K562 (cell line): ENCODE data around the gene LRRC3. TPM values are rescaled to one million over a fixed set of nuclear protein-coding genes. Genes with fewer than 3 reads are reported as not detected.

Experiments used
- ATAC-seq: fragments of 200-7000 bp; cut with Tn5 transposase; 3 replicates; pipeline ENCODE4 v1.9.1; 2020; ENCODE audit warnings: moderate library complexity
- BruUV-seq: library from RNA; stranded (reverse); fragments of 400-500 nt; replicated peaks from 2 replicates; lab custom pipeline; 2021; lab: Mats Ljungman, UMichigan
- CTCF ChIA-PET: fragments of 300-600 bp; formaldehyde crosslinking; extraction: SDS; loops from one replicate; lab custom pipeline; 2021; ENCODE audit warnings: low intra/inter-chr PET ratio; lab: Yijun Ruan, JAX
- POLR2A ChIA-PET: fragments of 300-600, 350-650 bp; sonication (Branson Sonifier 250); formaldehyde crosslinking; extraction: SDS; loops from one replicate; lab custom pipeline; 2021; ENCODE audit warnings: antibody characterized with exemption, inconsistent platforms; lab: Yijun Ruan, JAX
- DNase-seq, 4 experiments: peaks; one replicate each; pipeline versions ENCODE4 v3.0.0 to v3.0.0-alpha.2; 2011 to 2018; ENCODE audit warnings: low spot score in 3 of 4, mixed read lengths in 3 of 4; ENCODE audit errors: extremely low read depth in 1 of 4
- FAIRE-seq: peaks from 2 replicates; lab custom pipeline; 2011; peaks lifted over from hg19 to GRCh38; lab: Jason Lieb, UNC
- H2AFZ ChIP-seq: 2 replicates; pipeline ENCODE4 v1.6.0; 2011; ENCODE audit warnings: low read depth, low read length, control low read depth, inconsistent platforms
- H3K27ac ChIP-seq: fragments of 200-600 bp; 3 replicates; pipeline ENCODE4 v1.8.0; 2011; ENCODE audit warnings: low read depth, mild to moderate bottlenecking, control low read depth, inconsistent platforms, low read length, moderate library complexity, mixed read lengths; ENCODE audit errors: extremely low read depth
- H3K27me3 ChIP-seq, 2 experiments: fragments of 300-600 bp in 1 of 2; 2 replicates in 1 of 2; 3 replicates in 1 of 2; pipeline versions ENCODE4 v1.6.0 to v1.8.0; 2011; ENCODE audit warnings: inconsistent platforms in 2 of 2, low read length in 2 of 2, mild to moderate bottlenecking in 1 of 2, mixed read lengths in 1 of 2, moderate library complexity in 1 of 2; ENCODE audit not compliant: control insufficient read depth in 2 of 2, insufficient read depth in 2 of 2
- H3K36me3 ChIP-seq: fragments of 300-600 bp; 3 replicates; pipeline ENCODE4 v1.8.0; 2011; ENCODE audit warnings: mild to moderate bottlenecking, low read length, inconsistent platforms; ENCODE audit not compliant: control insufficient read depth, insufficient read depth
- H3K4me1 ChIP-seq, 2 experiments: fragments of 200-600 bp in 1 of 2; replicated peaks in 1 of 2; 2 replicates in 1 of 2; 3 replicates in 1 of 2; pipeline versions ENCODE4 v1.5.1 to v1.8.0; 2011; ENCODE audit warnings: inconsistent platforms in 2 of 2, low read length in 2 of 2, mild to moderate bottlenecking in 1 of 2, mixed read lengths in 1 of 2, moderate library complexity in 1 of 2; ENCODE audit not compliant: control insufficient read depth in 2 of 2, insufficient read depth in 2 of 2
- H3K4me2 ChIP-seq: 2 replicates; pipeline ENCODE4 v1.6.1; 2011; ENCODE audit warnings: low read length, control low read depth, inconsistent platforms, mixed read lengths; ENCODE audit not compliant: insufficient read depth
- H3K4me3 ChIP-seq: fragments of 200-600 bp; sonication (generic), shearing (Covaris generic); 2 replicates; pipeline ENCODE4 v1.5.1; 2016; ENCODE audit warnings: control low read depth, inconsistent platforms
- H3K79me2 ChIP-seq: fragments of 200-600 bp; 3 replicates; pipeline ENCODE4 v1.8.0; 2011; ENCODE audit warnings: low read length, inconsistent platforms; ENCODE audit not compliant: control insufficient read depth, insufficient read depth
- H3K9ac ChIP-seq, 2 experiments: 2 replicates each; pipeline versions ENCODE4 v1.6.0 to v1.6.1; 2011; ENCODE audit warnings: low read depth in 2 of 2, low read length in 2 of 2, control low read depth in 1 of 2, inconsistent platforms in 1 of 2, mild to moderate bottlenecking in 1 of 2, mixed read lengths in 1 of 2; ENCODE audit not compliant: insufficient read depth in 1 of 2
- H3K9me1 ChIP-seq: one replicate; pipeline ENCODE4 v1.6.0; 2011; ENCODE audit warnings: inconsistent platforms, mild to moderate bottlenecking, low read length, moderate library complexity; ENCODE audit not compliant: control insufficient read depth, insufficient read depth
- H3K9me3 ChIP-seq: replicated peaks from 2 replicates; pipeline ENCODE4 v1.5.1; 2011; ENCODE audit warnings: low read depth, low read length, inconsistent platforms; ENCODE audit not compliant: control insufficient read depth, insufficient read depth
- H4K20me1 ChIP-seq: replicated peaks from 2 replicates; pipeline ENCODE4 v1.6.1; 2011; ENCODE audit warnings: low read length, inconsistent platforms, mixed read lengths; ENCODE audit not compliant: control insufficient read depth, insufficient read depth
- HMG20B ChIP-seq: fragments of 250-450 bp; sonication (Bioruptor Pico); IDR thresholded peaks from 2 replicates; pipeline ENCODE4 v1.5.0; 2021; ENCODE audit warnings: mild to moderate bottlenecking
- IRF2 ChIP-seq: sonication (generic); formaldehyde crosslinking; IDR thresholded peaks from 2 replicates; pipeline ENCODE4 v1.8.1; 2022; ENCODE audit warnings: mild to moderate bottlenecking, missing genetic modification reagents
- SETDB1 ChIP-seq: IDR thresholded peaks from one replicate; pipeline ENCODE4 v1.6.1; 2012; ENCODE audit warnings: low read length, control low read depth, inconsistent platforms
- TOE1 ChIP-seq, 2 experiments: fragments of 450-650 bp in 1 of 2; sonication (generic) in 1 of 2; formaldehyde crosslinking in 1 of 2; IDR thresholded peaks; 2 replicates each; pipeline versions ENCODE4 v1.7.1 to v1.8.0; 2016 to 2022; ENCODE audit warnings: borderline replicate concordance in 2 of 2, mild to moderate bottlenecking in 2 of 2, antibody characterized with exemption in 1 of 2, inconsistent platforms in 1 of 2, low read depth in 1 of 2, missing genetic modification reagents in 1 of 2, moderate library complexity in 1 of 2
- ZC3H11A ChIP-seq: IDR thresholded peaks from 2 replicates; pipeline ENCODE4 v1.6.1; 2012; ENCODE audit warnings: low read depth, low read length, improper control_type of control experiment
- ZNF79 ChIP-seq: fragments of 250-450 bp; sonication (Bioruptor Pico); IDR thresholded peaks from 2 replicates; pipeline ENCODE4 v1.4.0; 2020; ENCODE audit warnings: low read depth, mild to moderate bottlenecking, moderate library complexity
- WGBS: fragments of 100-300 bp; shearing (Covaris generic); methylation state at CpG from one replicate; pipeline ENCODE4 v1.1.6; 2016; ENCODE audit warnings: low coverage, mixed read lengths; ENCODE audit not compliant: insufficient coverage; ENCODE audit errors: missing lambda C conversion rate; 5-methylcytosine and 5-hydroxymethylcytosine counted together
- in situ Hi-C: fragments of 300-500 bp; cut with MboI; formaldehyde crosslinking; loops from 4 replicates; pipeline ENCODE4 v1.15.0; 2018; ENCODE audit warnings: inconsistent platforms, mixed read lengths
- intact Hi-C: fragments of 100-400 bp; cut with micrococcal nuclease; formaldehyde crosslinking; loops from 2 replicates; pipeline ENCODE4 v1.14.2; 2022
- polyA plus RNA-seq, 8 experiments: library from polyadenylated mRNA; depleted of rRNA in 4 of 8; stranded (reverse) in 5 of 8; unstranded in 3 of 8; fragments of >200 nt; fragmentation: Nextera tagmentation in 2 of 8; fragmentation: Illumina TruSeq in 1 of 8; extraction: Ambion mirVana in 2 of 8; extraction: Trizol in 1 of 8; gene quantifications; 2 replicates each; pipeline versions ENCODE4 v1.2.1 to v1.2.3, GENCODE V29; 2011 to 2014; ENCODE audit warnings: inconsistent platforms in 1 of 8, missing spikeins in 1 of 8
- total RNA-seq, 7 experiments: library from RNA; depleted of rRNA in 6 of 7; stranded (reverse); fragments of >200 nt in 6 of 7; fragmentation: Illumina TruSeq in 2 of 7; extraction: Trizol in 2 of 7; gene quantifications; 2 replicates each; pipeline versions ENCODE4 v1.2.1 to v1.2.3, GENCODE V29; 2011 to 2021; ENCODE audit warnings: low replicate concordance in 1 of 7
- TF ChIP-seq, protein P1 (sequence below): fragments of 450-650 bp; IDR thresholded peaks from 2 replicates; pipeline ENCODE4 v1.6.1; 2016; ENCODE audit warnings: missing biosample characterization, missing genetic modification characterization
- TF ChIP-seq, protein P2 (sequence below): fragments of 450-650 bp; IDR thresholded peaks from 2 replicates; pipeline ENCODE4 v1.7.0; 2016; ENCODE audit warnings: borderline replicate concordance

Gene LRRC3
- total and polyA plus RNA-seq, 9 of the 15 experiments (the other 6 are each of a cell fraction or from before 2014, with no cell fraction given) = 0.04 TPM; not detected in 7

DNA sequence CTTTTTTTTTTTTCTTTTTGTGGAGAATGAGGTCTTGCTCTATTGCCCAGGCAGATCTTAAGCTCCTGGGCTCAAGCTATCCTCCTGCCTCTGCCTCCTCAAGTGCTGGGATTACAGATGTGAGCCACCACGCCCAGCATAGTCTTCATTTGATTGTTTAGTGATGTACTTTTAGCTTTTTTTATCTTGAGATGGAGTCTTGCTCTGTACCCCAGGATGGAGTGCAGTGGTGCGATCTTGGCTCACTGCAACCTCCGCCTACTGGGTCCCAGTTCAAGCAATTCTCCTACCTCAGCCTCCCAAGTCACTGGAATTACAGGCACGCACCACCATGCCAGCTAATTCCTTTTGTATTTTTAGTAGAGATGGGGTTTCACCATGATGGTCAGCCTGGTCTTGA lies 24.0 kb upstream of the LRRC3 start:
- 6% methylated on average over 4 of the region's 4 CpGs for WGBS
- POLR2A ChIA-PET = interaction anchor here (2.7 kb wide), 1 partner anchor 11 kb away, joined by 15 read pairs; no protein-coding TSS in a partner anchor

More for the DNA sequence above, 24.0 kb upstream of the LRRC3 start:
- Histone ChIP-seq H3K27me3 (peaks cover 3 to 44% of the 10 kb centered on the region in 2 experiments; a peak in 3 of 5 replicates), H3K4me2 (no peak overlapping the region), H3K36me3 (no peaks in the 10 kb centered on the region), H3K4me1 (peaks cover 0 to 18% of the 10 kb centered on the region in 2 experiments; a peak in 1 of 5 replicates), H3K9ac (no peak overlapping the region), H3K4me3 (no peak overlapping the region), H3K9me3 (no peaks in the 10 kb centered on the region; the same call in 1 of the 2 replicates), H2AFZ (no peak overlapping the region), H3K27ac (no peak overlapping the region), H3K9me1 (no peaks in the 10 kb centered on the region), H4K20me1 (no peaks in the 10 kb centered on the region), H3K79me2 (no peaks in the 10 kb centered on the region)
- intact Hi-C loops = no loop called here
- BruUV-seq = no TSS peak
- DNase-seq (no peak), FAIRE-seq (no peak), ATAC-seq (no peak)
- CTCF ChIA-PET = no interaction called here
- TF ChIP-seq, protein P1, sequence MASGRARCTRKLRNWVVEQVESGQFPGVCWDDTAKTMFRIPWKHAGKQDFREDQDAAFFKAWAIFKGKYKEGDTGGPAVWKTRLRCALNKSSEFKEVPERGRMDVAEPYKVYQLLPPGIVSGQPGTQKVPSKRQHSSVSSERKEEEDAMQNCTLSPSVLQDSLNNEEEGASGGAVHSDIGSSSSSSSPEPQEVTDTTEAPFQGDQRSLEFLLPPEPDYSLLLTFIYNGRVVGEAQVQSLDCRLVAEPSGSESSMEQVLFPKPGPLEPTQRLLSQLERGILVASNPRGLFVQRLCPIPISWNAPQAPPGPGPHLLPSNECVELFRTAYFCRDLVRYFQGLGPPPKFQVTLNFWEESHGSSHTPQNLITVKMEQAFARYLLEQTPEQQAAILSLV = no peak
- TF ChIP-seq HMG20B (CRISPR knock-in tag) (no peak), ZNF79 (CRISPR knock-in tag) (no peak), IRF2 (no peak), ZC3H11A (no peak), SETDB1 (no peak), TOE1 (IDR thresholded peaks at IDR 0.05; ENCODE audit: borderline replicate concordance) (no peak), TOE1 (CRISPR knock-in tag; IDR thresholded peaks at IDR 0.05; ENCODE audit: borderline replicate concordance, low read depth) (no peak)
- TF ChIP-seq, protein P2, sequence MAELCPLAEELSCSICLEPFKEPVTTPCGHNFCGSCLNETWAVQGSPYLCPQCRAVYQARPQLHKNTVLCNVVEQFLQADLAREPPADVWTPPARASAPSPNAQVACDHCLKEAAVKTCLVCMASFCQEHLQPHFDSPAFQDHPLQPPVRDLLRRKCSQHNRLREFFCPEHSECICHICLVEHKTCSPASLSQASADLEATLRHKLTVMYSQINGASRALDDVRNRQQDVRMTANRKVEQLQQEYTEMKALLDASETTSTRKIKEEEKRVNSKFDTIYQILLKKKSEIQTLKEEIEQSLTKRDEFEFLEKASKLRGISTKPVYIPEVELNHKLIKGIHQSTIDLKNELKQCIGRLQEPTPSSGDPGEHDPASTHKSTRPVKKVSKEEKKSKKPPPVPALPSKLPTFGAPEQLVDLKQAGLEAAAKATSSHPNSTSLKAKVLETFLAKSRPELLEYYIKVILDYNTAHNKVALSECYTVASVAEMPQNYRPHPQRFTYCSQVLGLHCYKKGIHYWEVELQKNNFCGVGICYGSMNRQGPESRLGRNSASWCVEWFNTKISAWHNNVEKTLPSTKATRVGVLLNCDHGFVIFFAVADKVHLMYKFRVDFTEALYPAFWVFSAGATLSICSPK = no peak
- in situ Hi-C loops = no loop called here
